Gastrocnemius medialis (tissue), 4 donors: ENCODE measurements around the gene WNT8A. TPM values are rescaled to one million over a fixed set of nuclear protein-coding genes. Genes with fewer than 3 reads are reported as not detected.

Experiments
- ATAC-seq, 2 donors: fragments of 150-250 bp; one replicate each; pipeline ENCODE4 v1.9.1; 2016
- DNase-seq, 2 donors: peaks; one replicate each; pipeline ENCODE4 v3.0.0-alpha.2; 2019
- H3K27ac ChIP-seq, 4 donors: fragments of 200-600 bp; sonication (generic); 1 replicate in 1 of 4; 2 replicates in 3 of 4; pipeline ENCODE4 v1.5.1; 2016 to 2018; ENCODE audit warnings: mild to moderate bottlenecking in 2 of 4, moderate library complexity in 1 of 4
- H3K27me3 ChIP-seq, 3 donors: fragments of 200-600 bp; sonication (generic) in 2 of 3; 1 replicate in 1 of 3; 2 replicates in 2 of 3; pipeline versions ENCODE4 v1.5.1 to v1.6.0; 2016 to 2019; ENCODE audit warnings: mild to moderate bottlenecking in 1 of 3, moderate library complexity in 1 of 3
- H3K36me3 ChIP-seq, 2 donors: fragments of 200-600 bp; sonication (generic) in 1 of 2; one replicate each; pipeline ENCODE4 v1.5.1; 2017 to 2018
- H3K4me1 ChIP-seq, 2 donors: fragments of 200-600 bp; sonication (generic) in 1 of 2; one replicate each; pipeline ENCODE4 v1.5.1; 2016 to 2017; ENCODE audit warnings: mild to moderate bottlenecking in 2 of 2
- H3K4me3 ChIP-seq, 4 donors: fragments of 200-600 bp; sonication (generic) in 3 of 4; 1 replicate in 1 of 4; 2 replicates in 3 of 4; pipeline ENCODE4 v1.5.1; 2016 to 2019; ENCODE audit warnings: mild to moderate bottlenecking in 2 of 4
- H3K9me3 ChIP-seq, 3 donors: fragments of 200-600 bp; sonication (generic) in 2 of 3; 1 replicate in 1 of 3; 2 replicates in 2 of 3; pipeline ENCODE4 v1.5.1; 2016 to 2019
- CTCF ChIP-seq, 5 experiments: fragments of 450-650 bp in 3 of 5; fragments of 200-600 bp in 2 of 5; sonication (generic) in 2 of 5; IDR thresholded peaks in 4 of 5; conservative IDR thresholded peaks in 1 of 5; 1 replicate in 4 of 5; 2 replicates in 1 of 5; pipeline ENCODE4 v1.5.1; 2016 to 2019; ENCODE audit warnings: antibody characterized with exemption in 5 of 5, mild to moderate bottlenecking in 3 of 5, moderate library complexity in 3 of 5
- POLR2A ChIP-seq, 2 donors: fragments of 450-650 bp; IDR thresholded peaks; one replicate each; pipeline ENCODE4 v1.6.1; 2017; ENCODE audit warnings: antibody characterized with exemption in 2 of 2, mild to moderate bottlenecking in 2 of 2, moderate library complexity in 2 of 2
- in situ Hi-C, 4 donors: fragments of 200-750 bp; cut with MboI; loops; one replicate each; pipeline versions ENCODE4 v1.15.0 to v1.8.0; 2017; ENCODE audit warnings: low sequenced_read_pairs in 4 of 4
- intact Hi-C: fragments of 100-400 bp; cut with DNase I; formaldehyde crosslinking; loops from one replicate; pipeline ENCODE4 v1.15.1; 2023; ENCODE audit warnings: low total_unique reads
- total RNA-seq, 4 donors: library from RNA; depleted of rRNA; stranded (reverse); fragments of >200 nt; gene quantifications; one replicate each; pipeline versions ENCODE4 v1.1.0 to v1.2.3, GENCODE V29; 2016

Gene WNT8A
- total RNA-seq, 4 donors from 2014 or later, result 0.51 TPM; not detected in 3

GRCh38 chr5:138111181-138111580 lies 27.3 kb downstream of the WNT8A start:
- ATAC-seq (no peak), DNase-seq (no peak)
- H3K4me3 ChIP-seq, result no peak overlapping the region
- H3K4me1 ChIP-seq, result no peaks in the 10 kb centered on the region
- in situ Hi-C loops, result no loop called here
- no peaks in the 10 kb centered on the region for H3K9me3 ChIP-seq
- TF ChIP-seq POLR2A (IDR thresholded peaks at IDR 0.05), result no peak
- TF ChIP-seq CTCF (IDR thresholded peaks at IDR 0.05 in 4 of 5, conservative IDR thresholded peaks at IDR 0.05 in 1 of 5), result no peak
- intact Hi-C loops, result no loop called here
- peaks cover 0 to 8% (median 0%) of the 10 kb centered on the region in 3 donors for H3K27me3 ChIP-seq
- H3K27ac ChIP-seq, result no peak overlapping the region
- no peaks in the 10 kb centered on the region for H3K36me3 ChIP-seq

DNA sequence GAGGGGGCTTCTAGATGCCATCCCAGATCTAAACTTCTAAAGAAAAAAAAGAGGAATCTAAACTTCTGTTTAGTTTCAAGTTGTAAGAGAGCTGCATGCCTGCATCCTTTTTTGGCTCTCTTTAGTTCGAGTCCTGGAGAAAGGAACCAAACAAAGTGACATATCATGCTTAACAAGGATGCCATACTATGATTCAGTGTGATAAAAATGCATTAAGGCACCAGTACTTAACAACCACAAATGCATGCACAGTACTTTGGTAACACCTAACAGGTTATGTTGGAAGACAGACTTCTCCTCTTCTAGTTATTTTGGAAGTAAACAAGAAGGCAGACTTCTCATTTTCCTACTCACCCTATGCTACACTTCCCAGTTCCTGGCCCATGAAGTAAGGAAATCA lies 28.1 kb downstream of the WNT8A start:
- Histone ChIP-seq H3K4me1 (no peaks in the 10 kb centered on the region), H3K27ac (no peak overlapping the region), H3K36me3 (no peaks in the 10 kb centered on the region), H3K4me3 (no peak overlapping the region), H3K9me3 (no peaks in the 10 kb centered on the region), H3K27me3 (peaks cover 0 to 8% (median 0%) of the 10 kb centered on the region in 3 donors)
- no peak for DNase-seq
- ATAC-seq, result no peak
- no peak for TF ChIP-seq POLR2A (IDR thresholded peaks at IDR 0.05)
- TF ChIP-seq CTCF (IDR thresholded peaks at IDR 0.05 in 4 of 5, conservative IDR thresholded peaks at IDR 0.05 in 1 of 5), result no peak
- in situ Hi-C loops (no loop called here), intact Hi-C loops (no loop called here)

DNA sequence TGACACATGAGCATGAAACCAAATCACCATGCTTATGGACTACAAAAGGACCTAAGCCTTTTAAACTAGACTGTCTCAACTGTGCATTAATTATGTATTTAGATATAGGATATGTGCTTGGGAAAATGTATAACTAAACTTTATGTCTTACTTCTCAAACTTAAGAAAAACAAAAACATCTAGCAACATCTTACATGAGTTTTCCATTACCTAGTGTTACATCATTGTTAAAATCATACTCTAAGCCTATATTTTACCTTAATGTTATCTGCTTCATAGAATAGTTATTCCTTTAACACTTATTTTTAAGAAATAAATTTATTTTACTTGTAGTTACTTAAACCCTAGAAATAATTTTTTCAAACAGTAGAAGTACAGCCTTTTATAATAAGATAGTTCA lies 31.4 kb downstream of the WNT8A start:
- Histone ChIP-seq H3K27ac (no peak overlapping the region), H3K9me3 (no peaks in the 10 kb centered on the region), H3K4me3 (no peak overlapping the region), H3K4me1 (no peaks in the 10 kb centered on the region), H3K36me3 (no peaks in the 10 kb centered on the region), H3K27me3 (peaks cover 0 to 8% (median 0%) of the 10 kb centered on the region in 3 donors)
- in situ Hi-C loops, result no loop called here
- DNase-seq (no peak), ATAC-seq (no peak)
- intact Hi-C loops, result no loop called here
- no peak for TF ChIP-seq POLR2A (IDR thresholded peaks at IDR 0.05)
- no peak for TF ChIP-seq CTCF (IDR thresholded peaks at IDR 0.05 in 4 of 5, conservative IDR thresholded peaks at IDR 0.05 in 1 of 5)

GRCh38 chr5:138128334-138128733 lies 44.5 kb downstream of the WNT8A start:
- in situ Hi-C loops, result loop anchor here in 3 of 4 donors (5.0 to 25.0 kb wide), 6 partner anchors 41 to 491 kb away; partner anchors contain the start of gene FAM13B (in 1 of the 3)
- Histone ChIP-seq H3K27ac (no peak overlapping the region), H3K4me1 (no peaks in the 10 kb centered on the region), H3K4me3 (no peak overlapping the region), H3K36me3 (no peaks in the 10 kb centered on the region), H3K9me3 (no peaks in the 10 kb centered on the region), H3K27me3 (no peaks in the 10 kb centered on the region)
- ATAC-seq (no peak), DNase-seq (no peak)
- intact Hi-C loops, result no loop called here
- TF ChIP-seq POLR2A (IDR thresholded peaks at IDR 0.05), result no peak
- no peak for TF ChIP-seq CTCF (IDR thresholded peaks at IDR 0.05 in 4 of 5, conservative IDR thresholded peaks at IDR 0.05 in 1 of 5)

GRCh38 chr5:138129347-138129746 lies 45.5 kb downstream of the WNT8A start:
- in situ Hi-C loops, result loop anchor here in 3 of 4 donors (5.0 to 25.0 kb wide), 6 partner anchors 42 to 492 kb away; partner anchors contain the start of gene FAM13B (in 1 of the 3)
- no peak overlapping the region for H3K4me3 ChIP-seq

More at GRCh38 chr5:138129347-138129746, 45.5 kb downstream of the WNT8A start:
- Histone ChIP-seq H3K36me3 (no peaks in the 10 kb centered on the region), H3K9me3 (no peaks in the 10 kb centered on the region), H3K4me1 (no peaks in the 10 kb centered on the region), H3K27ac (no peak overlapping the region), H3K27me3 (no peaks in the 10 kb centered on the region)
- TF ChIP-seq CTCF (IDR thresholded peaks at IDR 0.05 in 4 of 5, conservative IDR thresholded peaks at IDR 0.05 in 1 of 5), result no peak
- no peak for TF ChIP-seq POLR2A (IDR thresholded peaks at IDR 0.05)
- intact Hi-C loops, result no loop called here
- no peak for ATAC-seq
- DNase-seq, result no peak
